ENCODE results near the gene C19orf38. TPM values are rescaled to one million over a fixed set of nuclear protein-coding genes. Genes with fewer than 3 reads are reported as not detected.

C19orf38 gene
- total and polyA plus RNA-seq, 12 donors, result 0.27 to 4.0 (median 0.64) TPM; not detected in 1

DNA sequence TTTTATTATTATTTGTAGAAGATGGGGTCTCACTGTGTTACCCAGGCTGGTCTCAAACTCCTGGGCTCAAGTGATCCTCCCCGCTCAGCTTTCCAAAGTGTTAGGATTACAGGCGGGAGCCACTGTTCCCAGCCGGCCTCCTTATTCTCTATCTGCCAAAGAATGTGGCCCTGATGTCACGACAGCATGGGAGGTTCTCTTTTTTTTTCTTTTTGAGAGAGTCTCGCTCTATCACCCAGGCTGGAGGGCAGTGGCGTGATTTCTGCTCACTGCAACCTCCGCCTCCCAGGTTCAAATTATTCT, 46.6 kb downstream of the C19orf38 start:
- no peaks in the 10 kb centered on the region for H3K36me3 ChIP-seq
- H3K9me3 ChIP-seq, result no peaks in the 10 kb centered on the region
- DNase-seq (no peak), ATAC-seq (no peak)
- H3K27me3 ChIP-seq, result no peaks in the 10 kb centered on the region
- TF ChIP-seq, protein P1, sequence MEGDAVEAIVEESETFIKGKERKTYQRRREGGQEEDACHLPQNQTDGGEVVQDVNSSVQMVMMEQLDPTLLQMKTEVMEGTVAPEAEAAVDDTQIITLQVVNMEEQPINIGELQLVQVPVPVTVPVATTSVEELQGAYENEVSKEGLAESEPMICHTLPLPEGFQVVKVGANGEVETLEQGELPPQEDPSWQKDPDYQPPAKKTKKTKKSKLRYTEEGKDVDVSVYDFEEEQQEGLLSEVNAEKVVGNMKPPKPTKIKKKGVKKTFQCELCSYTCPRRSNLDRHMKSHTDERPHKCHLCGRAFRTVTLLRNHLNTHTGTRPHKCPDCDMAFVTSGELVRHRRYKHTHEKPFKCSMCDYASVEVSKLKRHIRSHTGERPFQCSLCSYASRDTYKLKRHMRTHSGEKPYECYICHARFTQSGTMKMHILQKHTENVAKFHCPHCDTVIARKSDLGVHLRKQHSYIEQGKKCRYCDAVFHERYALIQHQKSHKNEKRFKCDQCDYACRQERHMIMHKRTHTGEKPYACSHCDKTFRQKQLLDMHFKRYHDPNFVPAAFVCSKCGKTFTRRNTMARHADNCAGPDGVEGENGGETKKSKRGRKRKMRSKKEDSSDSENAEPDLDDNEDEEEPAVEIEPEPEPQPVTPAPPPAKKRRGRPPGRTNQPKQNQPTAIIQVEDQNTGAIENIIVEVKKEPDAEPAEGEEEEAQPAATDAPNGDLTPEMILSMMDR (IDR thresholded peaks at IDR 0.05), result no peak
- intact Hi-C loops (cut with DNase I), result no loop called here
- WGBS, 2 donors, result 90 to 91% methylated on average over 7 of the region's 7 CpGs
- H3K4me1 ChIP-seq, result peaks cover 12 to 60% (median 41%) of the 10 kb centered on the region in 9 donors
- no peak overlapping the region for H3K27ac ChIP-seq
- no peak overlapping the region for H3K4me3 ChIP-seq

DNA sequence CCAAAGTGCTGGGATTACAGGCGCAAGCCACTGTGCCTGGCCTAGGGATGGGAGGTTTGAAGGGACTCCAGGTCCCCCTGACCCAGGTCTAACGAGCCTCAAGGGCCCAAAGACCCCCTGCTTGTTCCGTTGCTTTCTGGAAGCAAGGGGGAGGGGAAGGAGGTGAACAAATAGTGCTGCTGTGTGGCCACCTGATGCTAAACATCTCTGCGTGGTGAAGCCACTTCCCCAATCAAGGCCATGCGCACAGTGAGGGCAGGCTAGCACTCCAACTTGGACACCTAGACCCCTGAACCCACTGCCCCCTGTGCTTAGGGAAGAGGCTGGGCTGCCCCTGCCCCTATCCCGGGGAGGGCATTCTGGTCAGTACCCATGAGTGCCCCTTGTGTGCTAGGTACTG, 47.1 kb downstream of the C19orf38 start:
- peaks cover 12 to 64% (median 41%) of the 10 kb centered on the region in 9 donors for H3K4me1 ChIP-seq
- 86 to 88% methylated on average over 6 of the region's 6 CpGs for WGBS, 2 donors
- ATAC-seq (no peak), DNase-seq (no peak)
- TF ChIP-seq, protein P1 (IDR thresholded peaks at IDR 0.05), result no peak
- H3K27ac ChIP-seq, result no peak overlapping the region
- no peaks in the 10 kb centered on the region for H3K36me3 ChIP-seq
- no peak overlapping the region for H3K4me3 ChIP-seq
- intact Hi-C loops (cut with DNase I), result no loop called here
- H3K27me3 ChIP-seq, result no peaks in the 10 kb centered on the region
- no peaks in the 10 kb centered on the region for H3K9me3 ChIP-seq

DNA sequence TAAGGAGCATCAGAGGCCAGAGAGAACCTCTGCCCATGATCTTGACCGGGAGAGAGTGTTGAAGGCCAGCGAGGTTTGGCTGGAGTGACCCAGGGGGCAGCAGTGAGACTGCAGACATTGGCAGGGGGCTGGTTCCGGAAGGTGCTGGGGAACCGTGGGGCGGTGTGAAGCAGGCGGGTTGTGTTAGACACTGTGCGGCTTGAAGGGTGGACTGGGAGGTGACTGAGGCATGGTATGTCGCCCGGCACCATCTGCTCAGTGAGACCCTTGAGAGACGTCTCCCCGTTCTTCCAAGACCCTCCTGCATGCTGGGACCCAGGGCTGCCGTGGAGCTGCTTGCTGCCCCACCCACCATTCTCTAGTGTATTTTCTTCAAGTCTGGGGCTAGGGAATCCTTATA, 47.7 kb downstream of the C19orf38 start:
- WGBS, 2 donors, result 80 to 82% methylated on average over 12 of the region's 12 CpGs
- TF ChIP-seq, protein P1 (IDR thresholded peaks at IDR 0.05), result no peak
- DNase-seq (no peak), ATAC-seq (no peak)
- intact Hi-C loops (cut with DNase I), result no loop called here
- Histone ChIP-seq H3K9me3 (no peaks in the 10 kb centered on the region), H3K4me3 (no peak overlapping the region), H3K4me1 (peaks cover 10 to 63% (median 40%) of the 10 kb centered on the region in 9 donors), H3K36me3 (no peaks in the 10 kb centered on the region), H3K27me3 (no peaks in the 10 kb centered on the region), H3K27ac (no peak overlapping the region)

DNA sequence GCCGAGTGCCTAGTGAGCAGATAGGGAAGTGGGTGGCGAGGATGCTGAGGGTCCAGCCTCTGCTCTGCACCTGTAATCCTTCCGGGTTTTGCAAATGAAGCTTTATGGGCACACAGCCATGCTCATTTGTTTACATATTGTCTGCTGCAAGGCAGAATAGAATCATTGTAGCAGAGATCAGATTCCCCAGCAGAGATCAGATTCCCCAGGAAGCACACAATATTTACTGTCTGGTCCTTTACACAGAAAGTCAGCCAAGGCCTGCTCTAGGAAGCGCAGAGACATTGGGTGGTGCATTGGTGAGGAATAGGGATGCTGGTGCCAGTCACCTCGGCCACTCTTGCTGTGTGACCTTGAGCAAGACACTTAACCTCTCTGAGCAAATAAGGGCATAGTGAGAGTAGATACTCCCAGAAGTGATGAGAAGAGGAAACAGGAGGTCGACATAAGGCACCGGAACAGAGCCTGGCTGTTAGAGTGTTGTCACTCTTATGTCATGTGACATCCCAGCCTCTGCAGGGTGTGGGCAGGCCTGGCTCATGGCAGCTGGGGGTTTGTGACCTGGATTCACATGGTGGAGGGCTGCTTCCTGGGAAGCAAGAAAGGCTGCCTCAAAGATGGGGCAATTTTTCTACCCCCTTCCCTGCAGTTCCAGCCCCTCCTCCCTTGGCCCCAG, 48.8 kb downstream of the C19orf38 start:
- peaks cover 0 to 58% (median 30%) of the 10 kb centered on the region in 9 donors for H3K4me1 ChIP-seq
- ATAC-seq, result peak in 1 of 8 donors; percentile 16
- TF ChIP-seq, protein P1 (IDR thresholded peaks at IDR 0.05), result no peak
- no peak overlapping the region for H3K4me3 ChIP-seq
- no peak for DNase-seq
- WGBS, 2 donors, result 60 to 62% methylated on average over 7 of the region's 7 CpGs
- no peak overlapping the region for H3K27ac ChIP-seq
- intact Hi-C loops (cut with DNase I), result no loop called here
- H3K27me3 ChIP-seq, result no peaks in the 10 kb centered on the region
- no peaks in the 10 kb centered on the region for H3K36me3 ChIP-seq
- no peaks in the 10 kb centered on the region for H3K9me3 ChIP-seq
